SK-N-SH (cell line): Measurements from ENCODE around the gene P3R3URF.

Experiments
- CTCF ChIP-seq: fragments of 200-600 bp; sonication (generic); IDR thresholded peaks from 2 replicates; pipeline ENCODE4 v1.6.1; 2017; ENCODE audit warnings: antibody characterized with exemption, mild to moderate bottlenecking, moderate library complexity
- ELF1 ChIP-seq: IDR thresholded peaks from 2 replicates; pipeline ENCODE4 v1.4.0; 2012
- EP300 ChIP-seq, 2 experiments: IDR thresholded peaks; 2 replicates each; pipeline versions ENCODE4 v1.4.0 to v1.6.1; 2012; ENCODE audit warnings: borderline replicate concordance in 1 of 2, low read depth in 1 of 2, low read length in 1 of 2
- GABPA ChIP-seq: IDR thresholded peaks from 2 replicates; pipeline ENCODE4 v1.4.0; 2012; ENCODE audit warnings: low read depth, mild to moderate bottlenecking
- MXI1 ChIP-seq: IDR thresholded peaks from 2 replicates; pipeline ENCODE4 v1.6.1; 2012; ENCODE audit warnings: mild to moderate bottlenecking, low read depth, low read length, improper control_type of control experiment
- POLR2AphosphoS5 ChIP-seq: IDR thresholded peaks from 2 replicates; pipeline ENCODE4 v1.6.1; 2012; ENCODE audit warnings: low read depth, low read length
- RAD21 ChIP-seq: IDR thresholded peaks from 2 replicates; pipeline ENCODE4 v1.6.1; 2012; ENCODE audit warnings: mild to moderate bottlenecking, low read length
- REST ChIP-seq: IDR thresholded peaks from 2 replicates; pipeline ENCODE4 v1.6.1; 2012; ENCODE audit warnings: mild to moderate bottlenecking, low read depth, low read length, moderate library complexity
- SMC3 ChIP-seq: IDR thresholded peaks from 2 replicates; pipeline ENCODE4 v1.6.1; 2012; ENCODE audit warnings: low read depth, low read length, improper control_type of control experiment
- TAF1 ChIP-seq: IDR thresholded peaks from 2 replicates; pipeline ENCODE4 v1.6.1; 2012; ENCODE audit warnings: low read depth, mild to moderate bottlenecking, low read length, moderate library complexity, borderline replicate concordance
- YY1 ChIP-seq: IDR thresholded peaks from 2 replicates; pipeline ENCODE4 v1.4.0; 2012; ENCODE audit warnings: low read depth, mild to moderate bottlenecking
- TF ChIP-seq, protein P1 (sequence below): IDR thresholded peaks from 2 replicates; pipeline ENCODE4; 2012
- TF ChIP-seq, protein P2 (sequence below): IDR thresholded peaks from 2 replicates; pipeline ENCODE4 v1.4.0; 2012; ENCODE audit warnings: low read depth, borderline replicate concordance

GRCh38 chr1:46128344-46128743, 47.9 kb downstream of the P3R3URF start:
- TF ChIP-seq SMC3 (no peak), RAD21 (no peak), CTCF (no peak), MXI1 (no peak), TAF1 (no peak), EP300 (IDR thresholded peaks at IDR 0.05; ENCODE audit: borderline replicate concordance in 1 of 2, low read depth in 1 of 2, low read length in 1 of 2) (no peak), GABPA (no peak), ELF1 (no peak), POLR2AphosphoS5 (no peak), YY1 (no peak), REST (no peak)
- TF ChIP-seq, protein P1, sequence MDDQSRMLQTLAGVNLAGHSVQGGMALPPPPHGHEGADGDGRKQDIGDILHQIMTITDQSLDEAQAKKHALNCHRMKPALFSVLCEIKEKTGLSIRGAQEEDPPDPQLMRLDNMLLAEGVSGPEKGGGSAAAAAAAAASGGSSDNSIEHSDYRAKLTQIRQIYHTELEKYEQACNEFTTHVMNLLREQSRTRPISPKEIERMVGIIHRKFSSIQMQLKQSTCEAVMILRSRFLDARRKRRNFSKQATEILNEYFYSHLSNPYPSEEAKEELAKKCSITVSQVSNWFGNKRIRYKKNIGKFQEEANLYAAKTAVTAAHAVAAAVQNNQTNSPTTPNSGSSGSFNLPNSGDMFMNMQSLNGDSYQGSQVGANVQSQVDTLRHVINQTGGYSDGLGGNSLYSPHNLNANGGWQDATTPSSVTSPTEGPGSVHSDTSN = no peak
- TF ChIP-seq, protein P2, sequence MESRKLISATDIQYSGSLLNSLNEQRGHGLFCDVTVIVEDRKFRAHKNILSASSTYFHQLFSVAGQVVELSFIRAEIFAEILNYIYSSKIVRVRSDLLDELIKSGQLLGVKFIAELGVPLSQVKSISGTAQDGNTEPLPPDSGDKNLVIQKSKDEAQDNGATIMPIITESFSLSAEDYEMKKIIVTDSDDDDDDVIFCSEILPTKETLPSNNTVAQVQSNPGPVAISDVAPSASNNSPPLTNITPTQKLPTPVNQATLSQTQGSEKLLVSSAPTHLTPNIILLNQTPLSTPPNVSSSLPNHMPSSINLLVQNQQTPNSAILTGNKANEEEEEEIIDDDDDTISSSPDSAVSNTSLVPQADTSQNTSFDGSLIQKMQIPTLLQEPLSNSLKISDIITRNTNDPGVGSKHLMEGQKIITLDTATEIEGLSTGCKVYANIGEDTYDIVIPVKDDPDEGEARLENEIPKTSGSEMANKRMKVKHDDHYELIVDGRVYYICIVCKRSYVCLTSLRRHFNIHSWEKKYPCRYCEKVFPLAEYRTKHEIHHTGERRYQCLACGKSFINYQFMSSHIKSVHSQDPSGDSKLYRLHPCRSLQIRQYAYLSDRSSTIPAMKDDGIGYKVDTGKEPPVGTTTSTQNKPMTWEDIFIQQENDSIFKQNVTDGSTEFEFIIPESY = no peak
